ENCODE measurements around the gene DMRT2. TPM values are rescaled to one million over a fixed set of nuclear protein-coding genes. Genes with fewer than 3 reads are reported as not detected.

Gene DMRT2
- total and polyA plus RNA-seq, 2 donors from 2014 or later, result 9.3 to 38.3 TPM

- H3K4me1 ChIP-seq (ENCODE audit: control insufficient read depth in 2 of 3, insufficient read depth in 2 of 3, low read depth in 1 of 3, low read length in 3 of 3), result peaks cover 0 to 13% (median 3%) of the 10 kb centered on the region in 3 donors
- no peak overlapping the region for H3K27ac ChIP-seq (ENCODE audit: low read depth in 2 of 2, low read length in 2 of 2)
- peaks cover 0 to 2% (median under 1%) of the 10 kb centered on the region in 3 donors for H3K9me3 ChIP-seq (ENCODE audit: control insufficient read depth in 2 of 3, insufficient read depth in 1 of 3, low read length in 3 of 3)
- no peaks in the 10 kb centered on the region for H3K36me3 ChIP-seq (ENCODE audit: control insufficient read depth in 2 of 3, insufficient read depth in 3 of 3, low read length in 3 of 3)
- intact Hi-C loops (cut with DNase I), result no loop called here
- TF ChIP-seq CTCF (IDR thresholded peaks at IDR 0.05; ENCODE audit: borderline replicate concordance, extremely low read depth, insufficient read depth), result no peak
- FAIRE-seq (no peak), DNase-seq (peak in 2 of 5 donors; percentile 28 to 68)
- H3K27me3 ChIP-seq (ENCODE audit: control insufficient read depth, insufficient read depth, low read length), result peaks cover 66% of the 10 kb centered on the region
- no peak overlapping the region for H3K9ac ChIP-seq (ENCODE audit: low read length in 3 of 3)
- H3K4me3 ChIP-seq (ENCODE audit: low read length in 3 of 3), result no peak overlapping the region
Measured at GRCh38 chr9:1053986-1054425, 3.8 kb downstream of the DMRT2 start.

- FAIRE-seq, result no peak
- no peak for TF ChIP-seq CTCF (IDR thresholded peaks at IDR 0.05; ENCODE audit: borderline replicate concordance, extremely low read depth, insufficient read depth)
- no peak overlapping the region for H3K4me3 ChIP-seq (ENCODE audit: low read length in 3 of 3)
Measured at GRCh38 chr9:1055166-1055565, 5.0 kb downstream of the DMRT2 start.

GRCh38 chr9:1057910-1058309, 7.8 kb downstream of the DMRT2 start:
- Histone ChIP-seq H3K9me3 (ENCODE audit: control insufficient read depth in 2 of 3, insufficient read depth in 1 of 3, low read length in 3 of 3) (no peaks in the 10 kb centered on the region), H3K27ac (ENCODE audit: low read depth in 2 of 2, low read length in 2 of 2) (no peak overlapping the region), H3K4me1 (ENCODE audit: control insufficient read depth in 2 of 3, insufficient read depth in 2 of 3, low read depth in 1 of 3, low read length in 3 of 3) (no peaks in the 10 kb centered on the region), H3K4me3 (ENCODE audit: low read length in 3 of 3) (no peak overlapping the region), H3K9ac (ENCODE audit: low read length in 3 of 3) (no peak overlapping the region), H3K36me3 (ENCODE audit: control insufficient read depth in 2 of 3, insufficient read depth in 3 of 3, low read length in 3 of 3) (no peaks in the 10 kb centered on the region), H3K27me3 (ENCODE audit: control insufficient read depth, insufficient read depth, low read length) (peaks cover 37% of the 10 kb centered on the region)
- FAIRE-seq, result no peak
- TF ChIP-seq CTCF (IDR thresholded peaks at IDR 0.05; ENCODE audit: borderline replicate concordance, extremely low read depth, insufficient read depth), result no peak
- DNase-seq, result no peak
- intact Hi-C loops (cut with DNase I), result no loop called here

More at GRCh38 chr9:1055166-1055565, 5.0 kb downstream of the DMRT2 start:
- no peaks in the 10 kb centered on the region for H3K36me3 ChIP-seq (ENCODE audit: control insufficient read depth in 2 of 3, insufficient read depth in 3 of 3, low read length in 3 of 3)
- intact Hi-C loops (cut with DNase I), result no loop called here
- no peak for DNase-seq
- no peak overlapping the region for H3K9ac ChIP-seq (ENCODE audit: low read length in 3 of 3)
- H3K27me3 ChIP-seq (ENCODE audit: control insufficient read depth, insufficient read depth, low read length), result peaks cover 56% of the 10 kb centered on the region
- peaks cover 0 to 13% (median 0%) of the 10 kb centered on the region in 3 donors for H3K4me1 ChIP-seq (ENCODE audit: control insufficient read depth in 2 of 3, insufficient read depth in 2 of 3, low read depth in 1 of 3, low read length in 3 of 3)
- H3K27ac ChIP-seq (ENCODE audit: low read depth in 2 of 2, low read length in 2 of 2), result no peak overlapping the region
- no peaks in the 10 kb centered on the region for H3K9me3 ChIP-seq (ENCODE audit: control insufficient read depth in 2 of 3, insufficient read depth in 1 of 3, low read length in 3 of 3)
